ENCODE data around the gene PNPLA5.

Gene PNPLA5

DNA sequence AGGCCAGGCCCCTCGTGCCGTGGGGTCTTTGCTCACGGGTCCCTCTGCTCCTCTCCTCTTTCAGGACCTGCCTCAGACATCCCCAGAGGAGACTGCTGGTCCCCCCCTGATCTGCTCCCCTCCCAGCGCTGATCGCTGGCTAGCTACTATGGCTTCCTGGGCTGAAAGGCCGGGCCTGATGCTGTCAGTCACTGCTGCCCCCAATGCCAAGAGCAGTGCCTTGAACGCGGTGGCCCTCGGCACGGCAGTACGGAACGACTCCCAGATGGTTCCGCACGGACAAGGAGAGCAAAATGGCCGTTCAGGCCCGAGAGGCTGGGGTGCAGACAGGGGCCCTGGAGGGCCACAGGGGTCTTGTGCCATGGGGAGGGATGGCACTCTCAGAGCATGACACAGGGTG lies 51.0 kb downstream of the PNPLA5 start:
- TF ChIP-seq, protein P1, sequence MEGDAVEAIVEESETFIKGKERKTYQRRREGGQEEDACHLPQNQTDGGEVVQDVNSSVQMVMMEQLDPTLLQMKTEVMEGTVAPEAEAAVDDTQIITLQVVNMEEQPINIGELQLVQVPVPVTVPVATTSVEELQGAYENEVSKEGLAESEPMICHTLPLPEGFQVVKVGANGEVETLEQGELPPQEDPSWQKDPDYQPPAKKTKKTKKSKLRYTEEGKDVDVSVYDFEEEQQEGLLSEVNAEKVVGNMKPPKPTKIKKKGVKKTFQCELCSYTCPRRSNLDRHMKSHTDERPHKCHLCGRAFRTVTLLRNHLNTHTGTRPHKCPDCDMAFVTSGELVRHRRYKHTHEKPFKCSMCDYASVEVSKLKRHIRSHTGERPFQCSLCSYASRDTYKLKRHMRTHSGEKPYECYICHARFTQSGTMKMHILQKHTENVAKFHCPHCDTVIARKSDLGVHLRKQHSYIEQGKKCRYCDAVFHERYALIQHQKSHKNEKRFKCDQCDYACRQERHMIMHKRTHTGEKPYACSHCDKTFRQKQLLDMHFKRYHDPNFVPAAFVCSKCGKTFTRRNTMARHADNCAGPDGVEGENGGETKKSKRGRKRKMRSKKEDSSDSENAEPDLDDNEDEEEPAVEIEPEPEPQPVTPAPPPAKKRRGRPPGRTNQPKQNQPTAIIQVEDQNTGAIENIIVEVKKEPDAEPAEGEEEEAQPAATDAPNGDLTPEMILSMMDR (IDR thresholded peaks at IDR 0.05; ENCODE audit: low read depth, low read length) = no peak
- H3K4me3 ChIP-seq (replicated peaks in 1 of 2; ENCODE audit: low read depth in 2 of 2, low read length in 2 of 2) = no peak overlapping the region
- no peak for DNase-seq (ENCODE audit: low read depth in 2 of 2)

DNA sequence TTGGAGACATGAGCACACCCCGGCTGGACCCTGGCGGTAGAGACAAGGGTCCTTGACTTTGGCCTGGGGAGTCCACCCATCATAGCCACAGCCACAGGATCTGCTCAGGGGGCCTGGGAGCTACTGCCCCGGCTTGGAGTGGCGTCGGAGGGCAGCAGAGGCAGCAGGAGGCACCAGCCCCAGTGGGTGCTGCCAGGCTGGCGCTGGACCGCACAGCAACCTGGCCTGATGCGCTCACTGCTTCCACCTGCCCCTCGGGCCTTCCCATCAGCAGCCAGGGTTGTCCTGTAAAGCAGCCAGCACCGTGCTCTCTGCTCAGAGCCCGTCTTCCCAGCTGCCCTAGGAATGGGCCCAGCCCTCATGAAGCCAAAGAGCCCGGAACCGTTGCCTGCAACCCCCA lies 51.4 kb downstream of the PNPLA5 start:
- TF ChIP-seq, protein P1 (IDR thresholded peaks at IDR 0.05; ENCODE audit: low read depth, low read length) = no peak
- H3K4me3 ChIP-seq (replicated peaks in 1 of 2; ENCODE audit: low read depth in 2 of 2, low read length in 2 of 2) = no peak overlapping the region
- DNase-seq (ENCODE audit: low read depth in 2 of 2) = no peak

DNA sequence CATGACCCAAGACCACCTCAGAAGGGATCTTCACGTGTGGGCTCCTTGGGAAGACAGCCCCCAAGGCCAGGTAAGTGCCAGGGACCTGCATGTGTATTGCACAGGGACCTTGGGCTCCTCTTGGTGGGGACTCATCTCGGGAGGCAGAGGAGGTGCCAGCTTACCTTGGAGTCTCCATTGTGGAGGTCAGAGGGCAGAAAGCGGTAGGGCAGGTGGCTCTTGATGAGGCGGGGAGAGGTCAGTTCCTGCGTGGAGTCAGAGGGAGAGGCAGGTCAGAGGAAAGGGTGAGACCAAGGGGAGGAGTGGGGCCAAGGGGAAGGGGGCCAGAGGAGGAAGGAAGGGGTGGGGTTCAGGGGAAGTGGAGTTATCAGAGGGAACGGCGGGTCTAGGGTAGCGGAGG lies 52.0 kb downstream of the PNPLA5 start:
- TF ChIP-seq, protein P1 (IDR thresholded peaks at IDR 0.05; ENCODE audit: low read depth, low read length) = no peak
- no peak for DNase-seq (ENCODE audit: low read depth in 2 of 2)
- H3K4me3 ChIP-seq (replicated peaks in 1 of 2; ENCODE audit: low read depth in 2 of 2, low read length in 2 of 2) = no peak overlapping the region

DNA sequence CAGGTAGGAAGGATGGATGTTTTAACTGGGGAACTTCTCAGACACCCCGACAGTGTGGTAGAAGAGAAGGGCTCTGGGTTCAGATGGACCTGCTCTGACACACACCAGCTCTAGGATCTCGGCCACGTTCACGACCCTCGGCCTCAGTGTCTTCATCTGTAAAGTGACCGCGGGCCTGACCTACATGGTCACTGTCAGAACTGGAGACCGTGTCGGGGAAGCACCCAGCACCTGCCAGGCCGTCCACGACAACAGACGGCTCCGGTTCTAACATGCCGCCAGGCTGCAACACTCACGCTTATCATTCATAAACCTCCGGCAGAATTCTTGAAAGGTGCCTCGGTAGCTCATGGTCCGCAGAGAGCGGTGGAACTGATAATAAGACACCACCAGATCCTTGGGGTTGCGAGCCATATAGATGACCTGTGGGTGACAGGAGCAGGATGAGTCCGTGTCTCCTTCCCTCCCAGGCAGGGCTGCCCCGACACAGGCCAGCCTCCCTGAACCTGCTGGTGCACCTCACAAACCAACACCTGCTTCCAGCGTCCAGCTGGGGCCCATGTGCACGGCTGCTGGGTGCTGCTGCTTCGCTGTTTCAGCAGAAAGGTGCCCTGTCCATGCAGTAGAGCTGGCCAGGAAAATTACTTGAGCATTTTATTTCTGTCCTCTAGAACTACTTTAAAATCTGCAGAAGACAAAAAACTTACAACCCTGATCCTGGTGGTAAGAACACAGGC lies 53.1 kb downstream of the PNPLA5 start:
- H3K4me3 ChIP-seq (replicated peaks in 1 of 2; ENCODE audit: low read depth in 2 of 2, low read length in 2 of 2) = no peak overlapping the region
- TF ChIP-seq, protein P1 (IDR thresholded peaks at IDR 0.05; ENCODE audit: low read depth, low read length) = no peak
- DNase-seq (ENCODE audit: low read depth in 2 of 2) = no peak

DNA sequence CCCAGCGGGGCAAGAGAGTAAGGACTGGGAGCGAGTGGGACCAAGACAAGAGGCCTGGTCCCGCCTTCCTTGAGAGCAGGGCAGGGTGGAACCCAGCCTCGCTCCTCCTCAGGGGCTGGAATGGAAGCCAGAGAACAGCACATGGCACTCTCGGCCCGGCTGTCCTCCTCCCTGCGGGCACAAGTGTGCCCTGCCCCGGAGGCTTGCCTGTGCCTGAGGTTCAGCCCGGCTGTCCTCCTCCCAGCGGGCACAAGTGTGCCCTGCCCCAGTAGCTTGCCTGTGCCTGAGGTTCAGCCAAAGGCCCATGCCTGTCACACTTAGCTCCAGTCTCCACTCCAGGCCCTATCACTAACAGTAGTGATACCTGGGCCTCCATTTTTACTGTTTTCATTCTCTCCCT lies 53.7 kb downstream of the PNPLA5 start:
- TF ChIP-seq, protein P1 (IDR thresholded peaks at IDR 0.05; ENCODE audit: low read depth, low read length) = no peak
- DNase-seq (ENCODE audit: low read depth in 2 of 2) = no peak
- H3K4me3 ChIP-seq (replicated peaks in 1 of 2; ENCODE audit: low read depth in 2 of 2, low read length in 2 of 2) = no peak overlapping the region

DNA sequence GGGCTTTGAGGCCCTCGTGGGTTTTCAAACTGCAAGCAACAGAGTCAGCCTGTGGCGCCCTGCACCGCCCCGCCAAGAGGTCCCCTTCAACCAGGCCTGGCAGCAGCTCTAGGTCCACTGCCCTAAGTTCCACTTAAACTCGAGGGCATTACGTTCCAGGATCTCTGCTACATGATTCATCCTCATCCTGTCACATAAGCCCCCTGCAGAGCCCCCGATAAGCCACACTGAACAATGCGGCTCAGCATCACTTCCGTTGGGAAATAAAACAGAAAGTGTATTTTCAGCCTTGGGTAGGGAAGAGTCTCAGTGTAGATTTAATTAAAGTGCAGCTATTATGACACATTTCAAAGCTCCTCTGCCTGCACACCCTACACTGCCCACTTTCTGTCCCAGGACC lies 54.1 kb downstream of the PNPLA5 start:
- TF ChIP-seq, protein P1 (IDR thresholded peaks at IDR 0.05; ENCODE audit: low read depth, low read length) = no peak
- no peak overlapping the region for H3K4me3 ChIP-seq (replicated peaks in 1 of 2; ENCODE audit: low read depth in 2 of 2, low read length in 2 of 2)
- DNase-seq (ENCODE audit: low read depth in 2 of 2) = no peak

DNA sequence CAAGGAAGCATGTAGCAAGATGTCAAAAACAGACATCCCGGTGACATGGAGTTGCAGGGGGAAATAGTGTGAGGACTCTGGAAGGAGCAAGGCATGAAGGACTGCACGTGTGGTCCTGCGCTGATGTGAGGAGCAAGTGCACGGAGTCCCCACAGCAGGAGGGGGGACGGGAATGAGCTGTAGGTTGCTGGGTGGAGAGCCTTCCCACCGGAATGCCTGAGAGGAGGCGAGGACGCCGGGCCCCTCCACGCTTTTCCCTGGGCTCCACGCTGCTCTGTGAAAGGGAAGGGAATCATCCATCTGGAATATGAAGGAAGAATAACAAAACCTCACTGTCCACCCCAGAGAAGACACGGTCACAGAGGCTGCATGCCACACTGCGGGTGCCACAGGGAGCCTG lies 56.1 kb downstream of the PNPLA5 start:
- H3K4me3 ChIP-seq (replicated peaks in 1 of 2; ENCODE audit: low read depth in 2 of 2, low read length in 2 of 2) = no peak overlapping the region
- TF ChIP-seq, protein P1 (IDR thresholded peaks at IDR 0.05; ENCODE audit: low read depth, low read length) = no peak
- no peak for DNase-seq (ENCODE audit: low read depth in 2 of 2)

All from cardiac fibroblast (primary cell).